EL (cell line): ENCODE results near the gene SLC35A2.
"Not testable (repeated sequence)": the region's sequence is repeated elsewhere in the genome, so short reads cannot be mapped to it uniquely, and the experiment has no call there.

Source experiments
- DNase-seq: peaks from one replicate; pipeline ENCODE4 v3.0.0-alpha.2; 2016

SLC35A2 gene

DNA sequence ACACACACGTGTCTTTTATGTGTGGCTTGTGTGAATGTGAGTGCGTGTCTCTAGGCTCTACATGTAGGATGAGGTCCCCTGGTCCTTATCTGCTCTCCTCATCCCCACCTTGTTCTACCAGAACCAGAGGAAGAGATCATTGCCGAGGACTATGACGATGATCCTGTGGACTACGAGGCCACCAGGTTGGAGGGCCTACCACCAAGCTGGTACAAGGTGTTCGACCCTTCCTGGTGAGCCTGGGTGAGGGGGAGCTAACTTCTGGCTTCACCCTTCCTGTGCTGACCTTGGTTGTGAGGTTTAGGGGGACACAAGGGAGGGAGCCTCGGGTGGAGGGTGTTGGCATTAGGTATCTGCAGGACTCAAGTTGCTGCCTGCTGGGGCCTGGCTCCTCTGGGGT is 10.4 kb downstream of the SLC35A2 start:
- no peak for DNase-seq

DNA sequence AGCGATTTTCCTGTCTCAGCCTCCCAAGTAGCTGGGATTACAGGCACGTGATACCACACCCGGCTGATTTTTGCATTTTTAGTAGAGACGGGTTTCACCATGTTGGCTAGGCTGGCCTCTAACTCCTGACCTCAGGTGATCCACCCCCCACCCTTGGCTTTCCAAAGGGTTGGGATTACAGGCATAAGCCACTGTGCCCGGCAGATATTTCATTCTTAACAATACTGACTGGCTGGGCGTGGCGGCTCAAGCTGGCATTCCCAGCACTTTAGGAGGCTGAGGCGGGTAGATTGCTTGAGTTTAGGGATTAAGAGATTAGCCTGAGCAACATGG is 12.4 kb downstream of the SLC35A2 start:
- no peak for DNase-seq

DNA sequence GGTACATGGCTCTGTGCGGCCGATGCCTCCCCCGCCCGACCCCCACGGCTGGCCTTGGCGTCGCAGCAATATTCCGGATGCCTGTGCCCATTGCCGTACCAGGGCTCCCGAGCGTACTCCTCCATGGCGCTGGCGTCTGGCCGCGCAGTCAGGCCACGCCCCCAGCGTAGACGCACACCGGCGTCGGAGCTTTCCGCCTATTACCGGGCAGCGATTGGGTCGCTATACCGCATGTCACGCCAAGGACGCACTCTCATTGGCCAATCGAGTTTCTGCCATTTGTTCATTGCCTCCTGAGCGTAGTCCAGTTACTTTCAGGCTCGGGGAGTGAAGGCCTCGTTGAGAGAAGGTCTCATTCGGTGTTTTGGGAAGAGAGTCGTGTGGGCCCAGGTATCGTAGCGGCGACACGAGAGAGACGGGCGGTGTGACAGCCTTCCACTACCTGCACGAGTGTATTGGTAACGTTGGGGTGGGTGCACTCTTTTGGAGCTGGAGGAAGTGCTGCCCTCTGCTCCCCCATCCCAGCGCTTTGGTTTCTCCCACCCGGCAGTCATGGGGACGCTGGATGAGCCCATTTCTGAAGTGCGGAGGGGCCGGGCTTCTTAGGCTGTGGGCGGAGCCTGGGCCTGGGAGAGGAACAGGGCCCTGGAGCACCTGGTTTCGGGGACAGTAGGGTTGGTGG is 13.7 kb downstream of the SLC35A2 start, which contains the start of the genes PQBP1 and TIMM17B:
Gene PQBP1, plus strand, starts transcription at position 306 of the 682 bp plus-strand sequence. CDS start 580 bp downstream, outside the sequence.
Gene TIMM17B, minus strand, starts transcription at position 144 of the 682 bp plus-strand sequence. Its CDS starts 19 bp downstream, at position 125.
- peak; percentile 93 for DNase-seq

DNA sequence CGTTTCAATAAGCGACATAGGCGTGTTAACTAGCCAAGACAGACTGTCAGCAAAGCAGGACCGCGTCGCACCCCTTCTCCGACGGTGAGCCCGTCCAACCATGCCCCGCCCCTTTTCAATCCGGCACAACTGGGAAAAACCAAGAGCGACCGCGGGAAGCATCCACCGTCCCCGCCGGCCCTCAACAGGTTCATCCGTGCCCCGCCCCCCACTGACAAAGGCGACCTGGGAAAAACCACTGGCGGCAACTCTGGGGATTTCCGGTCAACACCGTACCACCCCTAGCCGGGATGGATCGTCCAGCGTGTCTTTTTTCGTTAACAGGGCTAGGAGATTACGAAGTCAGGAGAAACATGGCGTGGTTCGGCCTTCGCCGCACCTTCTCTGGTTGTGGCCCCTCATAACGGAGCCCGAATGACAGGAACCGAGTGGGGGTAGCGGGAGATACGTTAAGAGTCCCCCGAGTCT is 14.3 kb downstream of the SLC35A2 start:
- peak; percentile 73 for DNase-seq

DNA sequence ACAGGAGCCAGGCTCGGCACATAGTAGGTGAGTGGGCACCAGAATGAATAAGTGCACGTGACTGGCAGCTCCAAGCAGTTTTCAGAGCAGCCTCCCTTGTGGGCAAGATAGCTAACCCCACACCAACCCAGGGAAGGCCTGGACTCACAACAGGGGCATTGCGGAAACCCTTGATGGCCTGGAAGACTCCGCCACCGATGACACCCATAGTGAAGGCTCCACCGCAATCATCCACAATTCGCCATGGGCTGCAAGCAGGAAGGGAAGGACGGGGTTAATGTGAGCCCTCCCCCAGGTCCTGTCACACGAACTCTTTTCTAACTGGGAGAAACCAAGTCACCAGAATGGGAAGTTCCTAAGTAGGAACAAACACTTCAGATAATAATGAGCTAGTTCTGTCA is 14.8 kb downstream of the SLC35A2 start:
- peak; percentile 12 for DNase-seq

DNA sequence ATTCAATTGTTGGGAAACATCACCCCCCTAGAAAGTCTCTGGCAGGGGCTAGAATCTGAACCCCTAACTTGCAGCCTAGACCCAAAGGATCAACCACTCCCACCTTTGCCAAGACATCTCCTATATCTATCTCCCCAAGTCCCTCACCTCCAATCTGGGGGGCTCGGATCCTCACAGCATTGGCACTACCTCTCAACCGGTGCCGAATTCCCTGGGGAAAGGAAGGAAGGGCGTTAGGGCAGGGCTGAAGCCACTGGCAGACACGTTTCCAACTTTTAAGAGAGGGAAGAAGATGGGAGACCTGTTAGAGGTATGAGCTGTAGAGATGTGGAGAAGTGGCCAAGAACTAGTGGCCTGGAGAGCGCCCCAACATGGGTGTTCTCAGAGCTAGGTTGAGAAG is 16.6 kb downstream of the SLC35A2 start:
- DNase-seq, result no peak

DNA sequence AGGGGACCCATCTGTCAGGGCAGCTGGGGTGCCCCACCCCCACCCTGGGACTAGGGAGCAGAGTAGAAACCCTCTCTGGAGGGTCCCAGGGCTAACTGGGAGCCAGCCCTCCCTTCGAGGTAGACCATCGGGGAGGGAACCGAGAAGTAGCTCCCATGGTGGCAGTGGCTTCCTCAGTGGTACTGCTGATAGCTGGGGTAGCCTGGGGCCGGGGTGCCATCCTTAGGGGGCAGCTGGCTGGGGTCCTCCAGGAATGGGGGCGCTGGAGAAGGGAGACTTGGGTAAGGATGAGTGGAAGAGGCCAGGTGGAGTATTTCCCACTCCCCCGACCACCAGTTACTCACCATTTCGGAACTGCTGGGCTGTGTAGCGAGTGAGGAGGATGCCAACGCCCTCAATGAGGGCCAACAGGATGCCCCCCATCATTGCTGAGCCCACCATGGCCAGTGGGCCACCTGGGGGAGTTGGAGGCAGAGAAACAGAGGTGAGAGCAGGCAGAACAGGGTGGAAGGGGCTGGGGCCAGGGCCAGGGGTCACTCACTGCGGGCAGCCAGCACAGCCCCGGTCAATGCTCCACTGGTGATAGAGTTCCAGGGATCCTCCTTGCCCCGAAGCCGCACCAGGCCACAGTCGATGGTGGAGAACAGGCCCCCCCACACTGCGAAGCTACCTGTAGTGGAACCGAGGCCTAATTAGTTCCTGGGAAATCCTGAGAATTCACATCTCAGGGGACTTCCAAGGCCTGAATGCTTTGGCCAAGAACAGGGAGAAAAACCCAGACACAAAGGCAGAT is 17.7 kb downstream of the SLC35A2 start:
- no peak for DNase-seq

DNA sequence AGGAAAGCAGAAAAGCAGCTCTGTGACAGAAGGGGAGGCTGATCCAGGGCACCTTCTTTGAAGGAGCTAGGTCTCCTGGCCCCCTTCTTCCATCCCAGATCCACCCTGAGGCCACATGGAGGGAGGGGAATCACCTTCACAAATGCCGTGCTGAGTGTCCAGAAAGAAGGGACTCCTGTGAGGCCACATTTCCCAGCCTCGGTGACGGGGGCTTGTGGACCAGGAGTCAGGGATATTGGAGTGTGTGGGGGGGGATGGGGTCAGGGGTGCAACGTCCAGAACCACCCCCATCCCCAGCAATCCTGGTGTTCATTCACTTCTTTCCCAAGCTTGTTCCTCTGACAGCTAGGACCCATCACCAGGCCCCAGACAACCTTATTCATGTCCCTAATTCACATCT is 18.6 kb downstream of the SLC35A2 start:
- no peak for DNase-seq

DNA sequence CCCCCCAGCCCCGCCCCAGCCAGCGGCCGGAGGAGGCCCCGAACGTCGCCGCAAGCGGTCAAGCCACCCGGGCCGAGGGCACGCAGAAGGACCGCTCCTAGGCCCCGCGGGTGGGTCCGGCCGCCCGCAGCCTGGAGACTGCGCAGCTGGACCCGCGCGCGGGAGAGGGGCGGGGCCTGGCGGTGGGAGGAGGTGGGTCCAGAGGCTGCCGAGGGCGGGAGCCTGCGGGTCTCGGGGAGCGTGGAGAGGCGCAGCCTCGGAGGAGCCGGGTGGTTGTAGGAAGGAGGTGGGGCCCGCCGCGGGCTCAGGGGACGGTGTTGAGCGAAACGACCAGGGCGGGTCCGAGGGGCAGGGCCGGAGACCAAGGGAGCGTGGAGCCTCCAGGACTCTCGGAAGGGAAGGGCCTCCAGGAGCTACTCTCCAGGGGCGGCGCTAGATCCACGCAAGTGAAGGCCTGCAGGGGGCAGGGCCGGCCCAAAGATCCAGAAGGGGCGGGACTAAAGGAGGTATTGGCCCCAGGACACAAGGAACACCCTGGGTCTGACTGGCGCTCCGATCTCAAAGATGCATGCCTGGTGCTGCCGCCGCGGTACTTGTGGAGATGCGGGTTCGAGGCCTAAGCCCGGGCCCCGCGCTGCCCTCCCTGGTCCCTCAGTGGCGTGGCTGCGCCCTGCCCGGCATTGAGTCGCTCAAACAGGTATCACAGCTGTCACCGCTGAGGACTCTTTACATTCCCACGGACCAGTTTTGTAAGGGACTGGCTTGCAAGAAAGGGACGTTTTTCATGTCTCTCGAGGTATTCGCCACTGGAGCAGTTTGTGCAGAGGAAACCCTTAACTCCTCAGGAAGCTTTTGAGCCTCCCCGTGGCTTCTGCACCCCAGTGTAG is 19.8 kb downstream of the SLC35A2 start:
- peak; percentile 87 for DNase-seq

DNA sequence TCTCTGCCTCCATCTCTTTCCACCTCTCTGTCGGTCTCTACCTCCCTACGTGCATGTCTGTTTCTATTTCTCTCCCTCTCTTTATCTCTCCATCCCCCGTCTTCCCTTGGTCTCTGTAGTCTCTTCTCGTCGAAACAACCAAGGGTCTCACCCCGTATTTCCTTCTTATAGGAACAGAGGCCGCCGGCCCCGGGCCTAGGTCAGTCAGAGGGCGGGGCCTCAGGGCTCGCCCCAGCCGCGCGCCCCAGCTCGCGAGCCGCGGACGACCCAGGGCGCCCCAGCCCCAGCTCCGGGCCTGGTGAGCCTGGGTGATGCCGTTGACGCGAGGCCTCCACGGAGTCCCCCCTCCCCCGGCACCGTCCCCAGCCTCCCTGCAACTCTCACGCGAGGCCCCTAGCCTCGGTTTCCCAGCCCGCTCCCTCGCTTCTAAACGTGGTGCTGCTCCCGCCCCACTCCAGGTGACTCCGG is 20.5 kb downstream of the SLC35A2 start:
- DNase-seq, result no peak

DNA sequence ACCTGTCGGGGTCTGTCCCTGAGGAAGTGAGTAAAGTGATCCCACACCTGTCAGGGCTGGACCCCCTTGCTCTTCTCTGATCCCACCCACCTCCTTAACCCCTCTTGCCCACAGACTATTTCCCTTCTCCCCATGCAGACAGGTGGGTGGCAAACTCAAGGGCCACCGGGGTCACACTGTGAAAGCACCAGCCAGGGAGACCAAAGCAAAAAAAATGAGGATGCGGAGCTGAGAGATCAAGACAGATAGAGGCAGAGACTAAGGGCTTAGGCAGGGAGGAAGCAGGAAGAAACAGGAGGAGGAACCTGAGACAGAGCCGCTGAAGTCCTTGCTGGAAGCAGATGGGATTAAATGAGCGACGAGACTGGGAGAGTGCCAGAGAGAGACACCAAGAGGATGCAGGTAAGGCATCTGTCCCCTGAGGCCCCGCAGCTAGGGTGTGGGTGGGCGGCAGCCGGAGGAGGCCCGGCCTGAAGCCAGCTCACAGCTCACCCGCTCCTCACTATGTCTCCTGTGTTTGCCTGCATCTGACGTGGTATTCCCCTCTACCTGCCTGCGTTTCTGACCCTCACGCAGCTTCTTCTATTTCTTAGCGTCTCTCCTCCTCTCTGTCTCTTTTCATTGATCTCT is 21.0 kb downstream of the SLC35A2 start:
- no peak for DNase-seq

DNA sequence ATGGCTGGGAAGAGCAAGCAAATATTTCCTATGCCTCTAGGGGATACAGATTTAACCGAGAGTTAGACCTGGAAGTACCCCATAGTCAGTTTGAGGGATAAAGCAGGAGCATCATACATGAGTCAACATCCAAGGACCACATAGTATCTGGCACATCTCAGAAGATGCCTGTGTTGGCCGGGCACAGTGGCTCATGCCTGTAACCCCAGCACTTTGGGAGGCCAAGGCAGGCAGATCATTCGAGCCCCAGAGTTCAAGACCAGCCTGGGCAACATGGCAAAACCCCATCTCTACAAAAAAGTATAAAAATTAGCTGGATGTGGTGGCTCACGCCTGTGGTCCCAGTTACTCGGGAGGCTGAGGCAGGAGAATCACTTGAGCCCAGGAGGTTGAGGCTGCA is 24.9 kb downstream of the SLC35A2 start:
- DNase-seq, result not testable (repeated sequence)

DNA sequence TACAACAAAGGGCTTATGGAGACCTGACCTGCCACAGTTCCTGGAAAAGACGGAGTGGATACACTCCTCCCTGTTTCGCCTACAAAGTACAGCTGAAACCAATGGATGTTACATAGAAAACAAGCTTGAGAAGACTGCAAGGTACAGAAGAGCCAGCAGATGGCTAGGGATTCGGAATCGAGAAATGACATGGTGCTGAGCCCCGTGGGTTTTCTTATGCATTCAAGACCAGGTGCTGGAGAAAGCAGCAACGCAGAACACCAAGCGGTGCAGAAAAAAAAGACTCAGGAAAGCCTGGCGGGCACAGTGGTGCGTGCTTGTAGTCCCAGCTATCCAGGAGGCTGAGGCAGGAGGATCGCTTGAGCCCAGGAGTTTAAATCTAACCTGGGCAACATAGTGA is 27.7 kb downstream of the SLC35A2 start:
- no peak for DNase-seq

DNA sequence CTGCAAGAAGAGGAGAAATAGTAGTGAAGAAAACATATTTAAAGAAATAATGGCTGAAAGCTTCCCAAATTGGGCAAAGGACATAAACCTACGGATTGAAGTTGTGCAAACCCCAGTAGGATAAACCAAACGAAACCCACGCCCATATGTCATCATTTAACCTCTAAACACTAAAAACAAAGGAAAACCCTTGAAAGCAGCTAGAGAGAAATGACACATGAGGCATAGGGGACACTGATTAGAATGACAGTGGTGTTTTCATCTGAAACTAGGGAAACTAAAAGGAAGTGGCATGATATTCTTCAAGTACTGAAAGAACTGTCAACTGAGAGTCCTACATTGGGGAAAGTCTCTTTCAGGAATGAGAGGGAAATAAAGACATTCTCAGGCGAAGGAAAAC is 34.5 kb downstream of the SLC35A2 start:
- not testable (repeated sequence) for DNase-seq

DNA sequence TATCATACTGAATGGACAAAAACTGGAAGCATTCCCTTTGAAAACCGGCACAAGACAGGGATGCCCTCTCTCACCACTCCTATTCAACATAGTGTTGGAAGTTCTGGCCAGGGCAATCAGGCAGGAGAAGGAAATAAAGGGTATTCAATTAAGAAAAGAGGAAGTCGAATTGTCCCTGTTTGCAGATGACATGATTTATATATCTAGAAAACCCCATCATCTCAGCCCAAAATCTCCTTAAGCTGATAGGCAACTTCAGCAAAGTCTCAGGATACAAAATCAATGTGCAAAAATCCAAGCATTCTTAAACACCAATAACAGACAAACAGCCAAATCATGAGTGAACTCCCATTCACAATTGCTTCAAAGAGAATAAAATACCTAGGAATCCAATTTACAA is 39.4 kb downstream of the SLC35A2 start:
- DNase-seq, result not testable (repeated sequence)

DNA sequence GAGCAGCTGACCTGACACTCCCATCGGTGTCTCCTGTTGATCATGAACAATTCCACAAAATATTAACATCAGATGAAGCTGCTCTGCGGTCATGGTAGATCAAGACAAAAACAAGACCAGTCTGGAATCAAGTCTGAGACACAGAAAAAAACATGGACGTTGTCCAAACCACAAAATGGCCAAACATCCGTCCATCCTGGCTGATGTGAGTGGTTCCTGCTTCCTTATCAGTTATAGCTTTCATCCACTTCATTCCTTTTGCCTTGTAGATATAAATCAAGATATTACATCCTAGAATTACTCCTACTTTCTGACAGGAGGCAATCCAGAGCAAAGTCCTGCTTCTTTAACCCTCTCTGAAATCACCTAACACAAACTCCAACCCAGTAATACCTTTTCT is 47.2 kb downstream of the SLC35A2 start:
- DNase-seq, result peak; percentile 48

DNA sequence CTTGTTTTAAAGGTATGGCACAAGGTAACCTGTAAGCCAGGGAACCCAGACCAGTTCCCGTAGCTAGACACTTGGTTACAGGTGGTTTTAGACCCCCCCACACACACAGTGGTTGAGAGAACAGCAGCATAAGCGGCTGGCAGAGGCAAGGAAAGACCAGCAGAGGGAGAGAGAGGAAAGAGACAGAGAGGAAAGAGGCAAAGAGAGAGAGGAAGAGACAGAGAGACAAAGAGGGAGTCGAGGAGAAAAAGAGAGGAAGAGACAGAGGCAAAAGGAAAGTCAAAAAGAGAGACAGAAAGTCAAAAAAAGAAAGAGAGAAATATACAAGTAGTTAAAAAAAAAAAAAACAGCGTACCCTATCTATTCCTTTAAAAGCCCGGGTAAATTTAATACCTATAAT is 56.5 kb downstream of the SLC35A2 start:
- no peak for DNase-seq

DNA sequence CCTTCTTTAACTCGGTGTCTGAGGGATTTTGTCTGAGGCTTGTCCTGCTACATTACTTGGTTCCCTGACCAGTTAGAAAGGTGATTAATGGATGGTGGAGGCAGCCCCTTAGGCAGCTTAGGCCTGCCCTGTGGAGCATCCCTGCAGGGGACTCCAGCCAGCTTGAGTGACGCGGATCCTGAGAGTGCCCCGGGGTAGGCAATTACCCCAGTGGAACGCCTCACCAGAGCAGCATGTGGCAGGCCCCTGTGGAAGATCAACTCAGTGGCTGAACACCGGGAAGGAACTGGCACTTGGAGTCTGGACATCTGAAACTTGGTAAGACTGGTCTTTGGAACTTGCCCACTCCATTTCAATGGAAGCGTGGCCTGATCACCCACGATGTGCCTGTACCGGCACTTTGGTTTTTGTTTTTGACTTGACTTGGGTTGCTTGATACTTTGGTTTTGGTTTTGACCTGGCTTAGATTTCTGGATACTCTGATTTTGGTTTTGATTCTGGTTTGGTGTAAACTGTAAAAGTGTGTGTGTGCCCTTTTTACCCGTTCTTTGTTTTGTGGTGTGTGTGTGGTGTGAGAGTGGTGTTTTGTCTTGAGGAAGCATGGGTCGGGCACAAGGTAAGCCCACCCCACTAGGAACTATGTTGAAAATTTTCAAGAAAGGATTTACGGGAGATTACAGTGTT is 57.2 kb downstream of the SLC35A2 start:
- not testable (repeated sequence) for DNase-seq

DNA sequence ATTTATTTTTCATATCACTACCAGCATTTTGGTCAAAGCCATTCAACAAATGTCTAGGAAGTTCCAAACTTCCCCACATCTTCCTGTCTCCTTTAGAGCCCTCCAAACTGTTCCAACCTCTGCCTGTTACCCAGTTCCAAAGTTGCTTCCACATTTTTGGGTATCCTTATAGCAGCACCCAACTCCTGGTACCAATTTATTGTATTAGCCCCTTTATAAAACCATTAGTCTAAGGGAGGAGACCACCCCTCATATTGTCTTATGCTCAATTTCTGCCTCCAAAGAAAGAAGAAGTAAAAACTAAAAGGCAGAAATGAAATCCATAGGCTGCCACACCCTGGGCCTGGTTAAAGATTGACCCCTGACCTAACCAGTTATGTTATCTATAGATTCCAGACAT is 58.0 kb downstream of the SLC35A2 start:
- not testable (repeated sequence) for DNase-seq
